Activated T-cell treated with anti-CD3 and anti-CD28 coated beads, Interleukin-2, amount 50 U/mL, for 24 hours (primary cell): ENCODE measurements around the gene SLC2A10.

Source experiments
- DNase-seq: peaks from one replicate; pipeline ENCODE4 v3.0.0-alpha.2; 2020
- H3K27ac Mint-ChIP-seq: 2 replicates; pipeline ENCODE4 v1.8.0; 2020; ENCODE audit warnings: mild to moderate bottlenecking, mixed read lengths
- H3K27me3 Mint-ChIP-seq: 2 replicates; pipeline ENCODE4 v1.8.0; 2020; ENCODE audit warnings: mixed read lengths
- H3K36me3 Mint-ChIP-seq: 2 replicates; pipeline ENCODE4 v1.8.0; 2020; ENCODE audit warnings: low read depth, mixed read lengths
- H3K4me1 Mint-ChIP-seq: 2 replicates; pipeline ENCODE4 v1.8.0; 2020; ENCODE audit warnings: low read depth, mixed read lengths
- H3K4me3 Mint-ChIP-seq: 2 replicates; pipeline ENCODE4 v1.8.0; 2020; ENCODE audit warnings: mild to moderate bottlenecking, moderate library complexity, mixed read lengths
- H3K9me3 Mint-ChIP-seq: 2 replicates; pipeline ENCODE4 v1.8.0; 2020; ENCODE audit warnings: mixed read lengths

Gene SLC2A10

GRCh38 chr20:46709459-46710152 is at the start of gene SLC2A10:
Gene SLC2A10 (plus strand): TSS chr20:46709649. CDS start chr20:46709737, 88 bp downstream.
- peaks cover 6% of the 10 kb centered on the region for H3K9me3 Mint-ChIP-seq
- peak; percentile 33 for DNase-seq
- H3K4me3 Mint-ChIP-seq: peak within 1 kb of the TSS; percentile 60
- peaks cover 10% of the 10 kb centered on the region for H3K4me1 Mint-ChIP-seq
- no peak within 1 kb of the TSS for H3K27ac Mint-ChIP-seq
- H3K36me3 Mint-ChIP-seq: no peaks in the 10 kb centered on the region
- peaks cover 83% of the 10 kb centered on the region for H3K27me3 Mint-ChIP-seq

GRCh38 chr20:46660487-46660886 is 49.0 kb upstream of the SLC2A10 start:
- H3K36me3 Mint-ChIP-seq: no peaks in the 10 kb centered on the region
- DNase-seq: no peak
- H3K4me3 Mint-ChIP-seq: no peak overlapping the region

GRCh38 chr20:46661659-46662058 is 47.8 kb upstream of the SLC2A10 start:
- no peaks in the 10 kb centered on the region for H3K36me3 Mint-ChIP-seq

More at GRCh38 chr20:46660487-46660886, 49.0 kb upstream of the SLC2A10 start:
- Mint-ChIP-seq H3K4me1 (no peaks in the 10 kb centered on the region), H3K27me3 (peaks cover 3% of the 10 kb centered on the region), H3K27ac (no peak overlapping the region), H3K9me3 (peaks cover 10% of the 10 kb centered on the region)

GRCh38 chr20:46663531-46663930 is 45.9 kb upstream of the SLC2A10 start:
- Mint-ChIP-seq H3K9me3 (peaks cover 10% of the 10 kb centered on the region), H3K4me1 (no peaks in the 10 kb centered on the region)

More at GRCh38 chr20:46661659-46662058, 47.8 kb upstream of the SLC2A10 start:
- Mint-ChIP-seq H3K9me3 (peaks cover 10% of the 10 kb centered on the region), H3K4me3 (no peak overlapping the region), H3K27ac (no peak overlapping the region), H3K27me3 (peaks cover 3% of the 10 kb centered on the region), H3K4me1 (no peaks in the 10 kb centered on the region)
- DNase-seq: no peak

GRCh38 chr20:46665602-46666001 is 43.8 kb upstream of the SLC2A10 start:
- Mint-ChIP-seq H3K9me3 (peaks cover 17% of the 10 kb centered on the region), H3K4me3 (no peak overlapping the region), H3K27me3 (no peaks in the 10 kb centered on the region), H3K36me3 (peaks cover 7% of the 10 kb centered on the region), H3K4me1 (no peaks in the 10 kb centered on the region), H3K27ac (no peak overlapping the region)
- no peak for DNase-seq

More at GRCh38 chr20:46663531-46663930, 45.9 kb upstream of the SLC2A10 start:
- Mint-ChIP-seq H3K36me3 (no peaks in the 10 kb centered on the region), H3K4me3 (no peak overlapping the region), H3K27me3 (no peaks in the 10 kb centered on the region), H3K27ac (no peak overlapping the region)
- DNase-seq: no peak

- H3K4me1 Mint-ChIP-seq: no peaks in the 10 kb centered on the region
- no peak overlapping the region for H3K27ac Mint-ChIP-seq
- no peaks in the 10 kb centered on the region for H3K27me3 Mint-ChIP-seq
- no peak for DNase-seq
- peaks cover 15% of the 10 kb centered on the region for H3K9me3 Mint-ChIP-seq
- no peak overlapping the region for H3K4me3 Mint-ChIP-seq
- peaks cover 11% of the 10 kb centered on the region for H3K36me3 Mint-ChIP-seq
These were observed 43.1 kb upstream of the SLC2A10 start for GRCh38 chr20:46666306-46666705.

GRCh38 chr20:46666818-46667515 is 42.5 kb upstream of the SLC2A10 start:
- no peak overlapping the region for H3K4me3 Mint-ChIP-seq
- H3K9me3 Mint-ChIP-seq: peaks cover 17% of the 10 kb centered on the region
- H3K27ac Mint-ChIP-seq: no peak overlapping the region
- no peaks in the 10 kb centered on the region for H3K27me3 Mint-ChIP-seq
- DNase-seq: no peak
- peaks cover 11% of the 10 kb centered on the region for H3K36me3 Mint-ChIP-seq
- no peaks in the 10 kb centered on the region for H3K4me1 Mint-ChIP-seq

GRCh38 chr20:46670228-46670584 is 39.2 kb upstream of the SLC2A10 start:
- Mint-ChIP-seq H3K4me3 (no peak overlapping the region), H3K27me3 (no peaks in the 10 kb centered on the region), H3K9me3 (peaks cover 17% of the 10 kb centered on the region), H3K4me1 (no peaks in the 10 kb centered on the region), H3K36me3 (peaks cover 11% of the 10 kb centered on the region), H3K27ac (no peak overlapping the region)
- DNase-seq: no peak

GRCh38 chr20:46670585-46671584 is 38.6 kb upstream of the SLC2A10 start:
- Mint-ChIP-seq H3K4me3 (no peak overlapping the region), H3K27ac (no peak overlapping the region), H3K9me3 (peaks cover 17% of the 10 kb centered on the region), H3K36me3 (peaks cover 11% of the 10 kb centered on the region), H3K4me1 (no peaks in the 10 kb centered on the region), H3K27me3 (no peaks in the 10 kb centered on the region)
- DNase-seq: no peak

- Mint-ChIP-seq H3K27ac (no peak overlapping the region), H3K4me1 (no peaks in the 10 kb centered on the region), H3K4me3 (no peak overlapping the region), H3K36me3 (peaks cover 11% of the 10 kb centered on the region), H3K27me3 (no peaks in the 10 kb centered on the region), H3K9me3 (peaks cover 17% of the 10 kb centered on the region)
- no peak for DNase-seq
These were observed 37.4 kb upstream of the SLC2A10 start for GRCh38 chr20:46671866-46672542.

GRCh38 chr20:46672543-46673148 is 36.8 kb upstream of the SLC2A10 start:
- no peak for DNase-seq
- Mint-ChIP-seq H3K27ac (no peak overlapping the region), H3K9me3 (peaks cover 17% of the 10 kb centered on the region), H3K27me3 (no peaks in the 10 kb centered on the region), H3K4me3 (no peak overlapping the region), H3K36me3 (peaks cover 11% of the 10 kb centered on the region), H3K4me1 (no peaks in the 10 kb centered on the region)

- H3K9me3 Mint-ChIP-seq: peaks cover 17% of the 10 kb centered on the region
- no peak overlapping the region for H3K27ac Mint-ChIP-seq
- peaks cover 11% of the 10 kb centered on the region for H3K36me3 Mint-ChIP-seq
- H3K27me3 Mint-ChIP-seq: no peaks in the 10 kb centered on the region
- no peaks in the 10 kb centered on the region for H3K4me1 Mint-ChIP-seq
- H3K4me3 Mint-ChIP-seq: no peak overlapping the region
- no peak for DNase-seq
These were observed 35.8 kb upstream of the SLC2A10 start for GRCh38 chr20:46673394-46674252.
